Glutamatergic neuron (in vitro differentiated cells): ENCODE measurements around the gene CERS4. TPM values are rescaled to one million over a fixed set of nuclear protein-coding genes. Genes with fewer than 3 reads are reported as not detected.
"Not testable (repeated sequence)": the region's sequence is repeated elsewhere in the genome, so short reads cannot be mapped to it uniquely, and the experiment has no call there.

Source experiments
- DNase-seq: peaks from one replicate; pipeline ENCODE4 v3.0.0; 2022
- H3K27ac Mint-ChIP-seq: one replicate; pipeline ENCODE4 v1.8.0; 2020; ENCODE audit warnings: mild to moderate bottlenecking, mixed read lengths, inconsistent platforms; ENCODE audit not compliant: unreplicated experiment
- H3K27me3 Mint-ChIP-seq: one replicate; pipeline ENCODE4 v1.8.0; 2020; ENCODE audit warnings: mild to moderate bottlenecking, moderate library complexity, mixed read lengths, inconsistent platforms; ENCODE audit not compliant: unreplicated experiment
- H3K36me3 Mint-ChIP-seq: one replicate; pipeline ENCODE4 v1.8.0; 2020; ENCODE audit warnings: mild to moderate bottlenecking, mixed read lengths, inconsistent platforms; ENCODE audit not compliant: unreplicated experiment
- H3K4me1 Mint-ChIP-seq: one replicate; pipeline ENCODE4 v1.8.0; 2020; ENCODE audit warnings: mild to moderate bottlenecking, low read depth, mixed read lengths, inconsistent platforms; ENCODE audit not compliant: unreplicated experiment
- H3K4me3 Mint-ChIP-seq: one replicate; pipeline ENCODE4 v1.8.0; 2020; ENCODE audit warnings: mild to moderate bottlenecking, mixed read lengths, inconsistent platforms; ENCODE audit not compliant: unreplicated experiment
- H3K9me3 Mint-ChIP-seq: one replicate; pipeline ENCODE4 v1.8.0; 2020; ENCODE audit warnings: mild to moderate bottlenecking, moderate library complexity, mixed read lengths, inconsistent platforms; ENCODE audit not compliant: unreplicated experiment
- total RNA-seq: library from RNA; stranded (reverse); fragmentation: NEBNext Ultra II Directional; extraction: Animal tissue kit (Norgen Biotek cat#: 25700); gene quantifications from one replicate; pipeline ENCODE4 v1.2.1, GENCODE V29; 2021; ENCODE audit not compliant: unreplicated experiment
- TF ChIP-seq, protein P1 (sequence below): fragments of 200-600 bp; sonication (generic); IDR thresholded peaks from one replicate; pipeline ENCODE4 v1.5.0; 2021; ENCODE audit not compliant: partially characterized antibody, unreplicated experiment

CERS4 gene
- total RNA-seq, 1 donor from 2014 or later: 27.3 TPM

DNA sequence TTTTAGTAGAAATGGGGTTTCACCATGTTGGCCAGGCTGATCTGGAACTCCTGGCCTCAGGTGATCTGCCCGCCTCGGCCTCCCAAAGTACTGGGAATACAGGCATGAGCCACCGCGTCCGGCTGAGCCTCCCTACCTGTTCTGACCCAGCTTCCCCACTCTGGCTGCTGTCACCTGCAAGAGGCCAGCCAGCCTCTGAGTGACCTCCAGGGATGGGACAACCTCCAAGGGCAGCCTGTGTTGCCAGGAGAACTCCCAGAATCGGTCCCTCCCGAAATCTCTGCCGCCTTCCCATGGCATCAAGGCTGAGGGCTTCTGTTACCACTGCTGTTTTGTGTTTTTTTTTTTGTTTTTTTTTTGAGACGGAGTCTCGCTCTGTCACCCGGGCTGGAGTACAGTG lies 11.3 kb downstream of the CERS4 start:
- H3K27me3 Mint-ChIP-seq: peaks cover 2% of the 10 kb centered on the region
- peaks cover 9% of the 10 kb centered on the region for H3K9me3 Mint-ChIP-seq
- peaks cover 9% of the 10 kb centered on the region for H3K4me1 Mint-ChIP-seq
- no peak overlapping the region for H3K27ac Mint-ChIP-seq
- no peak overlapping the region for H3K4me3 Mint-ChIP-seq
- TF ChIP-seq, protein P1, sequence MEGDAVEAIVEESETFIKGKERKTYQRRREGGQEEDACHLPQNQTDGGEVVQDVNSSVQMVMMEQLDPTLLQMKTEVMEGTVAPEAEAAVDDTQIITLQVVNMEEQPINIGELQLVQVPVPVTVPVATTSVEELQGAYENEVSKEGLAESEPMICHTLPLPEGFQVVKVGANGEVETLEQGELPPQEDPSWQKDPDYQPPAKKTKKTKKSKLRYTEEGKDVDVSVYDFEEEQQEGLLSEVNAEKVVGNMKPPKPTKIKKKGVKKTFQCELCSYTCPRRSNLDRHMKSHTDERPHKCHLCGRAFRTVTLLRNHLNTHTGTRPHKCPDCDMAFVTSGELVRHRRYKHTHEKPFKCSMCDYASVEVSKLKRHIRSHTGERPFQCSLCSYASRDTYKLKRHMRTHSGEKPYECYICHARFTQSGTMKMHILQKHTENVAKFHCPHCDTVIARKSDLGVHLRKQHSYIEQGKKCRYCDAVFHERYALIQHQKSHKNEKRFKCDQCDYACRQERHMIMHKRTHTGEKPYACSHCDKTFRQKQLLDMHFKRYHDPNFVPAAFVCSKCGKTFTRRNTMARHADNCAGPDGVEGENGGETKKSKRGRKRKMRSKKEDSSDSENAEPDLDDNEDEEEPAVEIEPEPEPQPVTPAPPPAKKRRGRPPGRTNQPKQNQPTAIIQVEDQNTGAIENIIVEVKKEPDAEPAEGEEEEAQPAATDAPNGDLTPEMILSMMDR: no peak
- no peaks in the 10 kb centered on the region for H3K36me3 Mint-ChIP-seq
- no peak for DNase-seq

DNA sequence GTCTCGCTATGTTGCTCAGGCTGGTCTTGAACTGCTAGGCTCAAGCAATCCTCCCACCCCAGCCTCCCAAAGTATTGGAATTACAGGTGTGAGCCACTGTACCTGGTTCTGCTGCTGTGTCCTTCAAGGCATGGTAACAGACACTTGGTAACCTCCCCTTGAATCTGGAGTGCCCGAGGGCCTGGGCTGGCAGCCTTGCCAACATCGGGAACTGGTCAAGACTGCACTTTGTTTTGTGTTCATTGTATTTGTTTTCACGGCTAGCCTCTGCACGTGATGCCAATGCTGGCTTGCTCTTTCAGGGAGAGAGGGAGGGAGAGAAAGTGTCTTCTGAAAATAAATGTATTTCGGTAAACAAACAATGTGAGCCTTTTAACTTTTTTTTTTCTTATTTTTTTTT lies 12.0 kb downstream of the CERS4 start:
- H3K9me3 Mint-ChIP-seq: peaks cover 9% of the 10 kb centered on the region
- H3K27me3 Mint-ChIP-seq: peaks cover 2% of the 10 kb centered on the region
- no peak overlapping the region for H3K4me3 Mint-ChIP-seq
- peaks cover 9% of the 10 kb centered on the region for H3K4me1 Mint-ChIP-seq
- H3K27ac Mint-ChIP-seq: no peak overlapping the region
- TF ChIP-seq, protein P1: no peak
- H3K36me3 Mint-ChIP-seq: no peaks in the 10 kb centered on the region
- DNase-seq: no peak

DNA sequence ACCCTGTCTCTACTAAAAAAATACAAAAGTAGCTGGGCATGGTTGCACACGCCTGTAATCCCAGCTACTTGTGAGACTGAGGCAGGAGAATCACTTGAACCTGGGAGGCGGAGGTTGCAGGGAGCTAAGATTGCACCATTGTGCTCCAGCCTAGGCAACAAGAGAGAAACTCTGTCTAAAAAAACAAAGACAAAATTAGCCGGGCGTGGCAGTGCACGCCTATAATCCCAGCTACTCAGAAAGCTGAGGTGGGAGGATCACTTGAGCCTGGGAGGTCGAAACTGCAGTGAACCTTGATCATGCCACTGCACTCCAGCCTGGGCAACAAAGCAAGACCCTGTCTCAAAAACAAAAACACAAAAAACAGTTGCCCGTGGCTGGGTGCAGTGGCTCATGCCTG lies 14.3 kb downstream of the CERS4 start:
- H3K4me3 Mint-ChIP-seq, H3K27me3 Mint-ChIP-seq, H3K4me1 Mint-ChIP-seq, DNase-seq, H3K27ac Mint-ChIP-seq, H3K9me3 Mint-ChIP-seq, H3K36me3 Mint-ChIP-seq: not testable (repeated sequence)

DNA sequence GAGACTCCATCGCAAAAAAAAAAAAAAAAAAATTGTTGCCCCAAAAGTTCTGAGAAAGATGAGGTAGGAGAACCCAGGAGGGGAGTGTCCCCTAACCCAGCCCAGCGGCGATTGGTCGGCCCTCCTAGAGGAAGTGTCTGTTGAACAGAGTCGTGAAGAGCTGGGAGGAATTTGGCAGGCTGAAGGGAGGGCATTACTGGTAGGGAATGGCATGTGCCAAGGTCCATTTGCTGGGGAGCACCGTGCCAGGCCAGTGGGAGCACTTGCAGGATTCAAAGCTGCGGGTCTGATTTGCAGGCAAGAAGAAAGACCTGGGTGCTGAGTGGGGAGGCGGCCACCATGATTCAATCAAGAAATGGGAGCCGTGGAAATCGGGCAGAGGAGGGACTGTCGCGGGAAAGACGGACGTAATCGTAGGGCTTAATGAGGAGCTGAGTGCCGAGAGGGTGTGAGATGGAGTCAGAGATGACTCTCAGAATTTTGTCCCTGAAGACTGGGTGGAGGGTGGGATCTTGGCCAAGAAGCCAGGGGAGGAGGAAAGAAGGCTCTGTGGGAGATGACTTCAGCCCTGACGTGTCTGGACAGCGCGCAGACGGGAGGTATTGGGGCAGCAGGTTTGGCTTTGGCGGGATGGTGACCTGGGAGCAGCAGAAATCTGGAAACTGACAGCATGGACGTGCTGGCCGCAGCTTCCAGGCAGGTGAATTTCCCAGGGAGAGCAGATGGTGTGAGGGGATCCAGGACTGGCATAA lies 15.4 kb downstream of the CERS4 start:
- no peak for DNase-seq
- H3K27me3 Mint-ChIP-seq: no peaks in the 10 kb centered on the region
- H3K36me3 Mint-ChIP-seq: no peaks in the 10 kb centered on the region
- TF ChIP-seq, protein P1: no peak
- H3K4me3 Mint-ChIP-seq: no peak overlapping the region
- H3K9me3 Mint-ChIP-seq: peaks cover 7% of the 10 kb centered on the region
- H3K4me1 Mint-ChIP-seq: peaks cover 9% of the 10 kb centered on the region
- no peak overlapping the region for H3K27ac Mint-ChIP-seq

DNA sequence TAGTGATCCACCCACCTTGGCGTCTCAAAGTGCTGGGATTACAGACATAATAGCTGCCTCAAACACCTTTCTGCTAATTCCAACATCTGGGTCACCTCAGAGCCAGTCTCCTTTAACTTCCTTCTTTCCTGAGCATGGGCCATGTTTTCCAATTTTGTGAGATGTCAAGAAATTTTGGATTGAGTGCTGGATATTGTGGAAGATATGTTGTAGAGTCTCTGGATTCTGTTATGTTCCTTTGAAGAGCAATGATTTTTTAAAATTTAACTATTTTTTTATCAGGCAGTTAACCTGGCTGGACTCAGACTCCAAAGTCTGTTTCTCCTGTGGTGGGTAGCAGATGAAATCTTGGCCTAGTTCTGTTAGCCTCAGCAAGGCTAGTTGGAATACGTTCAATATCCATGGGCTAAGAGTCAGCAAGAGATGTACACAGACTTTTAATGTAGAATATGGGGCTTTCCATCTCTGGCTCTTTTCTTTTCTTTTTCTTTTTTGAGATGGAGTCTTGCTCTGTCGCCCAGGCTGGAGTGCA lies 22.0 kb downstream of the CERS4 start:
- TF ChIP-seq, protein P1: no peak
- H3K4me3 Mint-ChIP-seq: no peak overlapping the region
- peaks cover 5% of the 10 kb centered on the region for H3K27me3 Mint-ChIP-seq
- no peaks in the 10 kb centered on the region for H3K4me1 Mint-ChIP-seq
- H3K27ac Mint-ChIP-seq: no peak overlapping the region
- H3K36me3 Mint-ChIP-seq: no peaks in the 10 kb centered on the region
- no peak for DNase-seq
- H3K9me3 Mint-ChIP-seq: peaks cover 1% of the 10 kb centered on the region
